Sigmoid colon (tissue), 4 donors: ENCODE data around the gene RGS19.

Experiments
- CTCF ChIP-seq, 4 experiments: fragments of 450-650 bp in 3 of 4; fragments of 200-600 bp in 1 of 4; IDR thresholded peaks; one replicate each; pipeline ENCODE4 v1.5.1; 2016 to 2019; ENCODE audit warnings: antibody characterized with exemption in 4 of 4, mild to moderate bottlenecking in 3 of 4, moderate library complexity in 2 of 4
- EP300 ChIP-seq, 4 donors: sonication (generic); formaldehyde crosslinking; IDR thresholded peaks; one replicate each; pipeline ENCODE4 v1.6.1; 2017; ENCODE audit warnings: antibody characterized with exemption in 4 of 4
- POLR2A ChIP-seq, 2 donors: fragments of 450-650 bp; IDR thresholded peaks; one replicate each; pipeline ENCODE4 v1.6.1; 2016; ENCODE audit warnings: antibody characterized with exemption in 2 of 2, mild to moderate bottlenecking in 2 of 2, moderate library complexity in 2 of 2
- POLR2AphosphoS5 ChIP-seq, 4 donors: sonication (generic); formaldehyde crosslinking; IDR thresholded peaks; one replicate each; pipeline ENCODE4 v1.6.1; 2017; ENCODE audit warnings: antibody characterized with exemption in 4 of 4

GRCh38 chr20:64047968-64048401, 31.3 kb downstream of the RGS19 start:
- TF ChIP-seq CTCF (IDR thresholded peaks at IDR 0.05) (no peak), POLR2A (IDR thresholded peaks at IDR 0.05) (no peak), EP300 (IDR thresholded peaks at IDR 0.05) (no peak), POLR2AphosphoS5 (IDR thresholded peaks at IDR 0.05) (no peak)
